ENCODE data around the gene SF1. TPM values are rescaled to one million over a fixed set of nuclear protein-coding genes. Genes with fewer than 3 reads are reported as not detected.

Gene SF1
- total RNA-seq, 1 donor from 2014 or later, result 450 TPM

GRCh38 chr11:64718084-64718779, 60.1 kb downstream of the SF1 start:
- Mint-ChIP-seq H3K36me3 (no peaks in the 10 kb centered on the region), H3K27ac (no peak overlapping the region), H3K4me1 (ENCODE audit: unreplicated experiment) (peaks cover 9% of the 10 kb centered on the region), H3K9me3 (no peaks in the 10 kb centered on the region), H3K4me3 (no peak overlapping the region), H3K27me3 (peaks cover 89% of the 10 kb centered on the region)
- no peak for TF ChIP-seq CTCF (conservative IDR thresholded peaks at IDR 0.05)
- DNase-seq (ENCODE audit: extremely low spot score, unreplicated experiment), result no peak

- no peak overlapping the region for H3K27ac Mint-ChIP-seq
- no peaks in the 10 kb centered on the region for H3K36me3 Mint-ChIP-seq
- DNase-seq (ENCODE audit: extremely low spot score, unreplicated experiment), result no peak
- H3K4me3 Mint-ChIP-seq, result no peak overlapping the region
- H3K27me3 Mint-ChIP-seq, result peaks cover 89% of the 10 kb centered on the region
- no peaks in the 10 kb centered on the region for H3K9me3 Mint-ChIP-seq
- TF ChIP-seq CTCF (conservative IDR thresholded peaks at IDR 0.05), result no peak
- H3K4me1 Mint-ChIP-seq (ENCODE audit: unreplicated experiment), result peaks cover 9% of the 10 kb centered on the region
Measured at GRCh38 chr11:64717268-64717578, 61.1 kb downstream of the SF1 start.

GRCh38 chr11:64716473-64717267, 61.7 kb downstream of the SF1 start:
- Mint-ChIP-seq H3K4me3 (no peak overlapping the region), H3K27me3 (peaks cover 89% of the 10 kb centered on the region), H3K4me1 (ENCODE audit: unreplicated experiment) (peaks cover 11% of the 10 kb centered on the region)

GRCh38 chr11:64715756-64716472, 62.4 kb downstream of the SF1 start:
- DNase-seq (ENCODE audit: extremely low spot score, unreplicated experiment), result no peak
- Mint-ChIP-seq H3K27me3 (peaks cover 89% of the 10 kb centered on the region), H3K4me1 (ENCODE audit: unreplicated experiment) (peaks cover 15% of the 10 kb centered on the region)

More at GRCh38 chr11:64716473-64717267, 61.7 kb downstream of the SF1 start:
- Mint-ChIP-seq H3K27ac (no peak overlapping the region), H3K36me3 (no peaks in the 10 kb centered on the region), H3K9me3 (no peaks in the 10 kb centered on the region)
- no peak for TF ChIP-seq CTCF (conservative IDR thresholded peaks at IDR 0.05)
- no peak for DNase-seq (ENCODE audit: extremely low spot score, unreplicated experiment)

GRCh38 chr11:64715110-64715509, 63.2 kb downstream of the SF1 start:
- DNase-seq (ENCODE audit: extremely low spot score, unreplicated experiment), result no peak
- no peak overlapping the region for H3K4me3 Mint-ChIP-seq
- no peaks in the 10 kb centered on the region for H3K9me3 Mint-ChIP-seq
- H3K36me3 Mint-ChIP-seq, result no peaks in the 10 kb centered on the region
- H3K27me3 Mint-ChIP-seq, result peaks cover 89% of the 10 kb centered on the region
- H3K4me1 Mint-ChIP-seq (ENCODE audit: unreplicated experiment), result peaks cover 19% of the 10 kb centered on the region
- TF ChIP-seq CTCF (conservative IDR thresholded peaks at IDR 0.05), result no peak
- no peak overlapping the region for H3K27ac Mint-ChIP-seq

More at GRCh38 chr11:64715756-64716472, 62.4 kb downstream of the SF1 start:
- TF ChIP-seq CTCF (conservative IDR thresholded peaks at IDR 0.05), result no peak
- H3K9me3 Mint-ChIP-seq, result no peaks in the 10 kb centered on the region
- H3K27ac Mint-ChIP-seq, result no peak overlapping the region
- H3K4me3 Mint-ChIP-seq, result no peak overlapping the region
- H3K36me3 Mint-ChIP-seq, result no peaks in the 10 kb centered on the region

Measured in type B pancreatic cell (in vitro differentiated cells).